ENCODE results near the gene BABAM2.
A peak's percentile ranks its signal among the peaks of the same experiment; 100 is the strongest.

Gene BABAM2

DNA sequence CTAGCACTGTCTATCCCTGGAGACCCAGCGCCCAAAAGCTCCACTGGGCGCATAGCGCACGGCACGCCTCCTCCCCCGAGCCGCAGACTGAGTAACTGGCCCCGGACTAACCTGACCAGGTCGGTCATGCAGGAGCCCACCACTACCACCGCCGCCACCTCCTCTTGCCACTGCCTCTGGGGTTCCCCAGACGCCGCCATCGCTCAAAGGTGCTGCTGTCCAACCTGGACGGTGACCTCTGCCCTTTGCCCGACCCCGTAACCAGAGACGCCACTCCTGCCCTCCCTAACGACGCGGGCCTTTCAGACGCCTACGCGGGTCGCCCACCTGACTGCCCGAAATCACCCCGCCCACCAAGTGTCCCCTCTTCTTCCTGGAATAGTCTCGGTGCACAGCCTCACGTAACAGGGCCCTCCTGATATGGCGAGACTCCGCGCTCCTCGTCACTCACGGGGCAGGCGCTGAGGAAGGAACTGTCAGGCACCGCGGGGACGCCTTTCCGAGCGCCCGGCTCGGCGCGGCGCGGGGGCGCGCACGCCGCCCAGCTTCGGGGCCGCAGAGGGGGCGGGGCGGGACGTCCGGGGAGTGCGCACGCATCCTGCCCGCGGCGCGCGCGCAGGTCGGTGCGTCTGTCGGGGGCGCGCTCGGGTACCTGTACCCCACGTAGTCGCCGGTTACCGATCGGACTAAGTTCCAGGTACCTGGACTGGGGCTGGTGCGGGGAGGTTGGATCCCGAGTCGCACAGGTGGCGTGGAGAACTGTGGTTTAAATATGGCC, at the start of gene BABAM2, which contains the start of gene RBKS:
TSS of gene BABAM2 (plus strand) at position 584 of the 778 bp plus-strand sequence. CDS start 3,828 bp downstream, outside the sequence.
TSS of gene RBKS (minus strand) at position 242 of the 778 bp plus-strand sequence. CDS start at position 200, 42 bp downstream.
- Histone ChIP-seq H3K4me1 (ENCODE audit: control insufficient read depth, insufficient read depth, low read length) (peaks cover 4% of the 10 kb centered on the region), H3K36me3 (ENCODE audit: control insufficient read depth, insufficient read depth, low read length) (no peaks in the 10 kb centered on the region), H3K9ac (ENCODE audit: low read length) (peak within 1 kb of the TSS; percentile 94), H3K4me3 (ENCODE audit: low read length) (peak within 1 kb of the TSS; percentile 100), H3K27ac (ENCODE audit: low read depth, low read length) (peak within 1 kb of the TSS; percentile 94), H3K27me3 (ENCODE audit: control insufficient read depth, insufficient read depth, low read length) (no peaks in the 10 kb centered on the region)

DNA sequence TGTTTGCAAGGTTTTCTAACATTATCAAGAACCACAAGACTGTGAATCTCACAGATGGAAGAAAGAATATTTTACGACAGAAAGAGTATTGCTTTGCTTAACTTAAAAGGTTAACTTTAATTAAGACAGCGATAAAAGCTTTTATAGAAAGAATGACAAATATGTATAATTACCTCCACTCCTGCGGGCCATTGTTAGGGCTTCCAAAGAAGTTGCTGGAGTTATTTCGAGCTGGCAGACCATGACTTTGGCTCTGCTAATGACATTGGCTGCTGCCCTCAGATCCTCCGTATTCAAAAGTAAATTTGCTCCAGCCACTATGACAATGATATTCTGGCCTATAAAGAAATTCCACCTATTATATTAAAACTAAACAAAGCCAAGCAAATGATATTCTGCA, 47.6 kb upstream of the BABAM2 start:
- Histone ChIP-seq H3K27ac (ENCODE audit: low read depth, low read length) (no peak overlapping the region), H3K4me3 (ENCODE audit: low read length) (no peak overlapping the region), H3K9ac (ENCODE audit: low read length) (no peak overlapping the region), H3K27me3 (ENCODE audit: control insufficient read depth, insufficient read depth, low read length) (no peaks in the 10 kb centered on the region), H3K4me1 (ENCODE audit: control insufficient read depth, insufficient read depth, low read length) (peaks cover 4% of the 10 kb centered on the region), H3K36me3 (ENCODE audit: control insufficient read depth, insufficient read depth, low read length) (no peaks in the 10 kb centered on the region)

GRCh38 chr2:27843992-27844391, 46.5 kb upstream of the BABAM2 start:
- H3K4me3 ChIP-seq (ENCODE audit: low read length): no peak overlapping the region
- no peaks in the 10 kb centered on the region for H3K36me3 ChIP-seq (ENCODE audit: control insufficient read depth, insufficient read depth, low read length)
- no peak overlapping the region for H3K27ac ChIP-seq (ENCODE audit: low read depth, low read length)
- no peak overlapping the region for H3K9ac ChIP-seq (ENCODE audit: low read length)
- peaks cover 4% of the 10 kb centered on the region for H3K4me1 ChIP-seq (ENCODE audit: control insufficient read depth, insufficient read depth, low read length)
- no peaks in the 10 kb centered on the region for H3K27me3 ChIP-seq (ENCODE audit: control insufficient read depth, insufficient read depth, low read length)

DNA sequence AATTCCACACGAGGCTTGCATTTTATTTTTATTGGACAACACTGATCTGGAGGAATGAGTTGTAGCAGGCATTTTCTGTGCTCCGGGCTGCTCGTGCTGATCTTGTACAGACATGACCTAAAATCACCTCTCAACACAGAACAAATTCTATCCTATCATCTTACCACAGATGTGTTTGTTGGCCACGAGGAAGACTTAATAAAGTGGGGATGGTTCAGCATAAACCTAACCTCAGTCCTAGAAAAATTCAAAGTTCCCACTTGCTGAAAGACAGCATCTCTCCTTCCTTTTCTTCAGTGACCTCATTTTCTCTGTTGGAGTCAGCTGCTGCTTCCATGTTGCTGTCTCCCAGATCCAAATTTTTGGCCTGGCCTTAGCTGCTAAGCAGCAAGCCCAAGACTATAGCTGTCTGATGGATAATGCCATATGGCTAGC, 45.7 kb upstream of the BABAM2 start:
- no peak overlapping the region for H3K9ac ChIP-seq (ENCODE audit: low read length)
- H3K4me1 ChIP-seq (ENCODE audit: control insufficient read depth, insufficient read depth, low read length): peaks cover 4% of the 10 kb centered on the region
- H3K36me3 ChIP-seq (ENCODE audit: control insufficient read depth, insufficient read depth, low read length): no peaks in the 10 kb centered on the region
- H3K27me3 ChIP-seq (ENCODE audit: control insufficient read depth, insufficient read depth, low read length): no peaks in the 10 kb centered on the region
- peak overlapping the region; percentile 69 for H3K27ac ChIP-seq (ENCODE audit: low read depth, low read length)
- no peak overlapping the region for H3K4me3 ChIP-seq (ENCODE audit: low read length)

DNA sequence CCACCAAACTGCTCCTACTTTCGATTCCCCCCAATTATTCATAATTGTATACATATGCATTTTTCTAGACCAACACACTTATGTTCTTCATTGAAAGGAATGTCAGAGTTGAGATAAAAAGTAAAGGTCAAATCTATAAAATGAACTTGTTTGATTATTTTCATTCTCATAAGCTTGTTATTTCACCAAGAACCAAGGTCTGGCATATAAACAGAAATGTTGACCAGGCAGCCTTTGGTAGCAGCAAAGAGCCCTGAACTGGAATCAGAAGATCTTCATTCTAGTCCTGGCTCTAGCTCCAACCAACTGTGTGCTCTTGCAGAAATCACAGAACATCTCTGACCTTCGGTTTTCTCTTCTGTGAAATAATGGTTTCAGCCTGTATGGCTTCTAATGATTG, 43.2 kb upstream of the BABAM2 start:
- no peaks in the 10 kb centered on the region for H3K36me3 ChIP-seq (ENCODE audit: control insufficient read depth, insufficient read depth, low read length)

DNA sequence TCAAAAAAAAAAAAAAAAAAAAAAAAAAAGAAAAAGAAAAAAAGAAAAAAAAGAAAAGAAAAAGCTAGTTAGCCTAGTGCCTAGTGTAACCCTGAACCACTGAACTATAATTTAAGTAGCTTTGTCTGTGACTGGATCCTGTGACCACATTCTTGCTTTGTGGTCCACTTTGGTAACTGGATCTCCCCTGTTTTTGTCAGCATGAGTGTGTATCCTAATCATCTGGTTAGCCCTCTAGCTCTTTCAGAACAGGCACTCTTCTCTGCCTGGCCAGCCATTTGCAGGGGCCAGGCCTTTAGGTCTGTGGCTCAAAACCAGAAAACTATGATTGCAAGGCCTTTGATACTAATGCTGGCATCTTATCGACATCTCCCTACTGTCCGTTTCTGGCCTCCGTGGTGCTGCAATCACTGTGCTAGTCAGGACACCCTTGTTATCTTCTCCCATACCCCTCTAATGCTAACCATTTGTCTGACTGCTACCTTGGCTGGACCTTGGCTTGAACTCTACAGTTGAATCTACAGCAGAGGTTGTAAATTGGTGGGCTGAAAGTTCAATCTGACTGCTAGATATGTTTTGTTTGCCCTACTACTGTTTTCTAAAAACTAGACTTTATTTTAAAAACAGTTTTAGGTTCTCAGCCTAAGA, 40.8 kb upstream of the BABAM2 start:
- Histone ChIP-seq H3K4me1 (ENCODE audit: control insufficient read depth, insufficient read depth, low read length) (peaks cover 4% of the 10 kb centered on the region), H3K9ac (ENCODE audit: low read length) (no peak overlapping the region), H3K27ac (ENCODE audit: low read depth, low read length) (no peak overlapping the region), H3K27me3 (ENCODE audit: control insufficient read depth, insufficient read depth, low read length) (no peaks in the 10 kb centered on the region), H3K36me3 (ENCODE audit: control insufficient read depth, insufficient read depth, low read length) (no peaks in the 10 kb centered on the region), H3K4me3 (ENCODE audit: low read length) (no peak overlapping the region)

More for the DNA sequence above, 43.2 kb upstream of the BABAM2 start:
- Histone ChIP-seq H3K4me1 (ENCODE audit: control insufficient read depth, insufficient read depth, low read length) (peaks cover 4% of the 10 kb centered on the region), H3K27me3 (ENCODE audit: control insufficient read depth, insufficient read depth, low read length) (no peaks in the 10 kb centered on the region), H3K9ac (ENCODE audit: low read length) (no peak overlapping the region), H3K27ac (ENCODE audit: low read depth, low read length) (no peak overlapping the region), H3K4me3 (ENCODE audit: low read length) (no peak overlapping the region)

DNA sequence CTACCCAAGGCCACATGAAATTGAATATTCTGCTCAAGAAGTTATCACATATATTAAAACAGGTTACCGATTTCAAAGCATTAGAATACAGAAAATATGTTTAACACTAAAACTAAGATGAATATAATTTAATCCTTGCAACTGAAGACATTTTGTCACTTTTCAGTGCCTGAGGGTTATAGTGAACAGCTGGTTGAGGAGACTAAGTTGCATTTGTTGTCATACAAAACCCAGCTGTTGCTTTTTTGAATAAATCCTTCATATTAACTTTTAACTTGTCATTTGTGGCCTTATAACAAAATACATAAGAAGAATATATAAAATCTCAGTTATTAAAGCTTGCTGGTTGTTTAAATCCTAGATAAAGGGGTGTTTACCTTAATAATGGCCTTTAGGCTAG, 37.8 kb upstream of the BABAM2 start:
- Histone ChIP-seq H3K9ac (ENCODE audit: low read length) (no peak overlapping the region), H3K27ac (ENCODE audit: low read depth, low read length) (no peak overlapping the region), H3K4me3 (ENCODE audit: low read length) (no peak overlapping the region), H3K36me3 (ENCODE audit: control insufficient read depth, insufficient read depth, low read length) (no peaks in the 10 kb centered on the region), H3K4me1 (ENCODE audit: control insufficient read depth, insufficient read depth, low read length) (no peaks in the 10 kb centered on the region), H3K27me3 (ENCODE audit: control insufficient read depth, insufficient read depth, low read length) (no peaks in the 10 kb centered on the region)

DNA sequence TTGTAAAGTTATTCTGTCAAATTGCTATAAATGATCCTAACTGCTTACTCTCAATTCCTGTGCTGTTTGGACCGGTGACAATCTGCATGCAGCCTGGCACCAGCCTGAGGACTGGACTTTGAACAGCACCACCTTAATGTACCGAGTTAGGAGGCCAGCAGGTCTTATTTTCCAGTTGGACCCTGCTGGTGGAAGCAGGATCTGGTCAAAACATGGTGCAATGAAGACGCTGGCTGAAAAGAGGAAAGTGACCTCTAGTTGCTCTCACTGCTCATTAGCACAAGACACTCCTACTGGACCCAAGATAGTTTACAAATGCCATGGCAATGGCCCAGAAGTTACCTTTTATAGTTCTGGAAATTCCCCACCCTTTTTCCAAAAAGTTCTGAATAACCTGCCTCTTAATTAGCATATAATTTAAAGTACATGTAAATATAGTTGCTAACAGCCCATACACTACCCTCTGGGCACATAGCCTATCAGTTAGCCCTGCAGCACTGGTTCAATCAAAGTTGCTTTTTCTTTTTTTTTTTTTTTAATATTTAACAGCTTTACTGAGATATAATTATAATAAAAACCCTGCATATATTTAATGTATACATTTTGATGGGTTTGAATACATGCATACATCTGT, 36.2 kb upstream of the BABAM2 start:
- no peak overlapping the region for H3K9ac ChIP-seq (ENCODE audit: low read length)
- H3K36me3 ChIP-seq (ENCODE audit: control insufficient read depth, insufficient read depth, low read length): no peaks in the 10 kb centered on the region
- H3K27me3 ChIP-seq (ENCODE audit: control insufficient read depth, insufficient read depth, low read length): no peaks in the 10 kb centered on the region
- H3K4me1 ChIP-seq (ENCODE audit: control insufficient read depth, insufficient read depth, low read length): no peaks in the 10 kb centered on the region
- no peak overlapping the region for H3K27ac ChIP-seq (ENCODE audit: low read depth, low read length)
- no peak overlapping the region for H3K4me3 ChIP-seq (ENCODE audit: low read length)

GRCh38 chr2:27855476-27855875, 35.1 kb upstream of the BABAM2 start:
- H3K4me1 ChIP-seq (ENCODE audit: control insufficient read depth, insufficient read depth, low read length): no peaks in the 10 kb centered on the region
- H3K36me3 ChIP-seq (ENCODE audit: control insufficient read depth, insufficient read depth, low read length): no peaks in the 10 kb centered on the region
- H3K27ac ChIP-seq (ENCODE audit: low read depth, low read length): no peak overlapping the region
- H3K9ac ChIP-seq (ENCODE audit: low read length): no peak overlapping the region
- H3K27me3 ChIP-seq (ENCODE audit: control insufficient read depth, insufficient read depth, low read length): no peaks in the 10 kb centered on the region
- no peak overlapping the region for H3K4me3 ChIP-seq (ENCODE audit: low read length)

- H3K9ac ChIP-seq (ENCODE audit: low read length): no peak overlapping the region
- no peak overlapping the region for H3K27ac ChIP-seq (ENCODE audit: low read depth, low read length)
- no peaks in the 10 kb centered on the region for H3K36me3 ChIP-seq (ENCODE audit: control insufficient read depth, insufficient read depth, low read length)
- no peak overlapping the region for H3K4me3 ChIP-seq (ENCODE audit: low read length)
- no peaks in the 10 kb centered on the region for H3K4me1 ChIP-seq (ENCODE audit: control insufficient read depth, insufficient read depth, low read length)
- no peaks in the 10 kb centered on the region for H3K27me3 ChIP-seq (ENCODE audit: control insufficient read depth, insufficient read depth, low read length)
Measured at GRCh38 chr2:27856386-27856785, 34.1 kb upstream of the BABAM2 start.

- Histone ChIP-seq H3K27ac (ENCODE audit: low read depth, low read length) (no peak overlapping the region), H3K4me1 (ENCODE audit: control insufficient read depth, insufficient read depth, low read length) (no peaks in the 10 kb centered on the region), H3K4me3 (ENCODE audit: low read length) (no peak overlapping the region), H3K27me3 (ENCODE audit: control insufficient read depth, insufficient read depth, low read length) (no peaks in the 10 kb centered on the region), H3K36me3 (ENCODE audit: control insufficient read depth, insufficient read depth, low read length) (no peaks in the 10 kb centered on the region), H3K9ac (ENCODE audit: low read length) (no peak overlapping the region)
Measured at GRCh38 chr2:27856956-27857355, 33.6 kb upstream of the BABAM2 start.

- Histone ChIP-seq H3K4me3 (ENCODE audit: low read length) (no peak overlapping the region), H3K9ac (ENCODE audit: low read length) (no peak overlapping the region), H3K36me3 (ENCODE audit: control insufficient read depth, insufficient read depth, low read length) (no peaks in the 10 kb centered on the region), H3K27ac (ENCODE audit: low read depth, low read length) (no peak overlapping the region), H3K4me1 (ENCODE audit: control insufficient read depth, insufficient read depth, low read length) (no peaks in the 10 kb centered on the region), H3K27me3 (ENCODE audit: control insufficient read depth, insufficient read depth, low read length) (no peaks in the 10 kb centered on the region)
Measured at GRCh38 chr2:27857417-27858172, 32.9 kb upstream of the BABAM2 start.
